ENCODE measurements around the gene ZC2HC1C. TPM values are rescaled to one million over a fixed set of nuclear protein-coding genes. Genes with fewer than 3 reads are reported as not detected.

Gene ZC2HC1C
- total RNA-seq, 1 experiment from 2014 or later, result 5.2 TPM

DNA sequence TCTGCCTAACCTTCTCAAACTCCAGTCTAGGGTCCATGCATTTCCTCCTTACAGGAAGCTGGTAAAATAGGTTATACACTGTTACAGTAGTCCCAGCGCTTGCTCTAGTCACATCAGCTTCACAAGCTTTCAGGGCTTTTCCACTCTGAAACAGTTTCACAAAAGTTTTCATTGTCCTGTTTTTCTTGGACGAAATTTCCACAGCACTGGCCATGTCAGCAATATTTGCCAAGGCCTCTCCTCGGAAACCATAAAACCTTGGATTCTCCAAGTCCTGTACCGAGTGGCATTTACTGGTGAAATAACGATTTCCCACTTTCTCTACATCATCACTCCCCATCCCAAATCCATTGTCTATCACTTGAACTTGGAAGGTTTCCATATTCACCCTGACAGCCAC is 20.3 kb upstream of the ZC2HC1C start:
- CTCF ChIA-PET, result no interaction called here
- intact Hi-C loops (cut with micrococcal nuclease; ENCODE audit: unreplicated experiment), result no loop called here

DNA sequence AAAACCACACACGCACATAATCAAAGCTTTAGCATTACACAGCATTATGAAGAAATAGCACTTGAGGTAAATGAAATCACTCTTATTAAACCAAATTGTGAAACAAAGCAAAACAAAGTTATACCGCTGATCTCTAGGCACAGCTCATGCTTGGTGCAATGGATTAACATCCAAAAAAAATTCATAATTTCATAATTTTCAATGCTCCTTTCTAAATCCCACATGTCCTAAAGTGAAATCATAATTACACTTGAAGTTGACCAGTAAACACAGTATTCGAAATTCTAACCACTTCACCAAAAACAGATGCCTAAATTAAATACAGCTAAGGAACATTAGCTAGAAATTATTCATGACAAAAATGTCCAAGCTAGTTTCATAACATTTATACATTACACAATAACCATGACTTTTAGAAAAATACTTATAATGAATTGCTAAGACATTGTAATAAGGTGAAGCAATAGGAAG is 19.7 kb upstream of the ZC2HC1C start:
- CTCF ChIA-PET, result no interaction called here
- Histone ChIP-seq H3K4me3 (ENCODE audit: low read depth in 2 of 2, low read length in 2 of 2) (no peak overlapping the region), H3K27me3 (ENCODE audit: control insufficient read depth, insufficient read depth, low read length) (no peaks in the 10 kb centered on the region), H3K27ac (ENCODE audit: low read length) (no peak overlapping the region), H3K9me3 (ENCODE audit: control insufficient read depth, insufficient read depth, low read depth, low read length) (no peaks in the 10 kb centered on the region), H3K4me1 (ENCODE audit: control insufficient read depth, insufficient read depth, low read length) (peaks cover 2% of the 10 kb centered on the region; the same call in 1 of the 2 replicates), H3K36me3 (ENCODE audit: control insufficient read depth, insufficient read depth, low read length) (no peaks in the 10 kb centered on the region)
- POLR2A ChIA-PET, result no interaction called here
- in situ Hi-C loops (cut with HindIII; ENCODE audit: low pct_unique_long_range_greater_than_20kb, low sequenced_read_pairs), result no loop called here
- no peak for DNase-seq (ENCODE audit: low read depth, low spot score)
- no peak for ATAC-seq
- intact Hi-C loops (cut with micrococcal nuclease; ENCODE audit: unreplicated experiment), result no loop called here
- TF ChIP-seq TCF7L2 (IDR thresholded peaks at IDR 0.05; ENCODE audit: low read depth, low read length), result no peak
- BruUV-seq (replicated peaks), result TSS peak; percentile 42

More for the DNA sequence above, 20.3 kb upstream of the ZC2HC1C start:
- no peaks in the 10 kb centered on the region for H3K27me3 ChIP-seq (ENCODE audit: control insufficient read depth, insufficient read depth, low read length)
- H3K4me1 ChIP-seq (ENCODE audit: control insufficient read depth, insufficient read depth, low read length), result peaks cover 7% of the 10 kb centered on the region; the same call in 1 of the 2 replicates
- H3K27ac ChIP-seq (ENCODE audit: low read length), result no peak overlapping the region
- H3K36me3 ChIP-seq (ENCODE audit: control insufficient read depth, insufficient read depth, low read length), result no peaks in the 10 kb centered on the region
- POLR2A ChIA-PET, result no interaction called here
- DNase-seq (ENCODE audit: low read depth, low spot score) (no peak), ATAC-seq (no peak)
- H3K9me3 ChIP-seq (ENCODE audit: control insufficient read depth, insufficient read depth, low read depth, low read length), result no peaks in the 10 kb centered on the region
- TF ChIP-seq TCF7L2 (IDR thresholded peaks at IDR 0.05; ENCODE audit: low read depth, low read length), result no peak
- TF ChIP-seq, protein P1, sequence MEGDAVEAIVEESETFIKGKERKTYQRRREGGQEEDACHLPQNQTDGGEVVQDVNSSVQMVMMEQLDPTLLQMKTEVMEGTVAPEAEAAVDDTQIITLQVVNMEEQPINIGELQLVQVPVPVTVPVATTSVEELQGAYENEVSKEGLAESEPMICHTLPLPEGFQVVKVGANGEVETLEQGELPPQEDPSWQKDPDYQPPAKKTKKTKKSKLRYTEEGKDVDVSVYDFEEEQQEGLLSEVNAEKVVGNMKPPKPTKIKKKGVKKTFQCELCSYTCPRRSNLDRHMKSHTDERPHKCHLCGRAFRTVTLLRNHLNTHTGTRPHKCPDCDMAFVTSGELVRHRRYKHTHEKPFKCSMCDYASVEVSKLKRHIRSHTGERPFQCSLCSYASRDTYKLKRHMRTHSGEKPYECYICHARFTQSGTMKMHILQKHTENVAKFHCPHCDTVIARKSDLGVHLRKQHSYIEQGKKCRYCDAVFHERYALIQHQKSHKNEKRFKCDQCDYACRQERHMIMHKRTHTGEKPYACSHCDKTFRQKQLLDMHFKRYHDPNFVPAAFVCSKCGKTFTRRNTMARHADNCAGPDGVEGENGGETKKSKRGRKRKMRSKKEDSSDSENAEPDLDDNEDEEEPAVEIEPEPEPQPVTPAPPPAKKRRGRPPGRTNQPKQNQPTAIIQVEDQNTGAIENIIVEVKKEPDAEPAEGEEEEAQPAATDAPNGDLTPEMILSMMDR (IDR thresholded peaks at IDR 0.05), result no peak
- TF ChIP-seq POLR2AphosphoS5 (IDR thresholded peaks at IDR 0.05; ENCODE audit: low read depth, low read length), result no peak
- TF ChIP-seq SIN3A (IDR thresholded peaks at IDR 0.05; ENCODE audit: borderline replicate concordance, insufficient read depth, low read depth, low read length), result no peak
- TF ChIP-seq, protein P2, sequence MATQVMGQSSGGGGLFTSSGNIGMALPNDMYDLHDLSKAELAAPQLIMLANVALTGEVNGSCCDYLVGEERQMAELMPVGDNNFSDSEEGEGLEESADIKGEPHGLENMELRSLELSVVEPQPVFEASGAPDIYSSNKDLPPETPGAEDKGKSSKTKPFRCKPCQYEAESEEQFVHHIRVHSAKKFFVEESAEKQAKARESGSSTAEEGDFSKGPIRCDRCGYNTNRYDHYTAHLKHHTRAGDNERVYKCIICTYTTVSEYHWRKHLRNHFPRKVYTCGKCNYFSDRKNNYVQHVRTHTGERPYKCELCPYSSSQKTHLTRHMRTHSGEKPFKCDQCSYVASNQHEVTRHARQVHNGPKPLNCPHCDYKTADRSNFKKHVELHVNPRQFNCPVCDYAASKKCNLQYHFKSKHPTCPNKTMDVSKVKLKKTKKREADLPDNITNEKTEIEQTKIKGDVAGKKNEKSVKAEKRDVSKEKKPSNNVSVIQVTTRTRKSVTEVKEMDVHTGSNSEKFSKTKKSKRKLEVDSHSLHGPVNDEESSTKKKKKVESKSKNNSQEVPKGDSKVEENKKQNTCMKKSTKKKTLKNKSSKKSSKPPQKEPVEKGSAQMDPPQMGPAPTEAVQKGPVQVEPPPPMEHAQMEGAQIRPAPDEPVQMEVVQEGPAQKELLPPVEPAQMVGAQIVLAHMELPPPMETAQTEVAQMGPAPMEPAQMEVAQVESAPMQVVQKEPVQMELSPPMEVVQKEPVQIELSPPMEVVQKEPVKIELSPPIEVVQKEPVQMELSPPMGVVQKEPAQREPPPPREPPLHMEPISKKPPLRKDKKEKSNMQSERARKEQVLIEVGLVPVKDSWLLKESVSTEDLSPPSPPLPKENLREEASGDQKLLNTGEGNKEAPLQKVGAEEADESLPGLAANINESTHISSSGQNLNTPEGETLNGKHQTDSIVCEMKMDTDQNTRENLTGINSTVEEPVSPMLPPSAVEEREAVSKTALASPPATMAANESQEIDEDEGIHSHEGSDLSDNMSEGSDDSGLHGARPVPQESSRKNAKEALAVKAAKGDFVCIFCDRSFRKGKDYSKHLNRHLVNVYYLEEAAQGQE (IDR thresholded peaks at IDR 0.05; ENCODE audit: insufficient read depth in 1 of 2, low read depth in 2 of 2, low read length in 1 of 2), result no peak
- BruUV-seq (replicated peaks), result no TSS peak
- in situ Hi-C loops (cut with HindIII; ENCODE audit: low pct_unique_long_range_greater_than_20kb, low sequenced_read_pairs), result no loop called here
- no peak overlapping the region for H3K4me3 ChIP-seq (ENCODE audit: low read depth in 2 of 2, low read length in 2 of 2)

DNA sequence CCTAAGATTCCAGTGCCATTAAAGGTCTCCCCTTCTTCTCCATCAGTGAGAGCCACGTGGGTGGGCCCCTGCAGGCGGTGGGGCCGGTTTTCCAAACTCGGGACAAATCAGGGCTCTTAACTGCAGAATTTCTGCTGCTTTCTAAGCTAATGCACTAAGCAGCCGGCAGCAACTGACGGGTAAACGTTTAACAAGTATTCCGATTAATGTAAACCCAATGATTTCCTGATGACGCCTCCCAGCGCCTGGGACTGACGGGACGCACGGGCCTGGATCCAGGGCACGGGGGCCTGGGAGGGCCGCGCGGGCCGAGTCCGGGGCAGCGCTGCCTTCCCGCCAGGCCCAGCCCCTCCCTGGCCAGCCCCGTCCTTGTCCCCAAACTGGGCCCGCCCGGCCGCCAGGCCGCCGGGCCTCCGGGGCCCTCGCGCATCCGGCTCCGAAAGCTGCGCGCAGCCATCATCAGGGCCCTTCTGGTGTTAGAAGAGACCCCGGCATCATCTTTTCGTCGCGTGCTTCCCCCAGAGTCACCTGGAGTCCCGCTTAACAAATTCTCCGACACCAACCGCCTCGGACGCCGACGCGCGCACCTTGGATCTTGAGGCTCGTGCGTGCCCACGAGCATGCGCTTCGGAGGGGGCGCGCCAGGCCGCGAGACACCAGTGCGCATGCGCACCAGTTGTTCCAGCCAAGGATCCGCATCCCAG is 18.4 kb upstream of the ZC2HC1C start, which contains the start of gene MLH3:
Gene MLH3, minus strand, starts transcription at position 616 of the 704 bp plus-strand sequence. CDS start 1,812 bp downstream, outside the sequence.
- Histone ChIP-seq H3K36me3 (ENCODE audit: control insufficient read depth, insufficient read depth, low read length) (no peaks in the 10 kb centered on the region), H3K27me3 (ENCODE audit: control insufficient read depth, insufficient read depth, low read length) (no peaks in the 10 kb centered on the region), H3K4me1 (ENCODE audit: control insufficient read depth, insufficient read depth, low read length) (no peaks in the 10 kb centered on the region), H3K4me3 (ENCODE audit: low read depth in 2 of 2, low read length in 2 of 2) (peak within 1 kb of the TSS; percentile 57 to 65), H3K9me3 (ENCODE audit: control insufficient read depth, insufficient read depth, low read depth, low read length) (no peaks in the 10 kb centered on the region), H3K27ac (ENCODE audit: low read length) (peak within 1 kb of the TSS; percentile 85)
- BruUV-seq (replicated peaks), result no TSS peak
- intact Hi-C loops (cut with micrococcal nuclease; ENCODE audit: unreplicated experiment) (no loop called here), in situ Hi-C loops (cut with HindIII; ENCODE audit: low pct_unique_long_range_greater_than_20kb, low sequenced_read_pairs) (no loop called here)
- ATAC-seq, result peak; percentile 93
- DNase-seq (ENCODE audit: low read depth, low spot score), result no peak
- ChIA-PET POLR2A (interaction anchor here (0.5 to 0.7 kb wide), 4 partner anchors 10 to 1964 kb away, joined by 3 to 8 read pairs (median 5); no protein-coding TSS in a partner anchor), CTCF (no interaction called here)
- TF ChIP-seq, protein P2 (IDR thresholded peaks at IDR 0.05; ENCODE audit: insufficient read depth in 1 of 2, low read depth in 2 of 2, low read length in 1 of 2), result no peak
- TF ChIP-seq POLR2AphosphoS5 (IDR thresholded peaks at IDR 0.05; ENCODE audit: low read depth, low read length), result peak; percentile 87

Measured in Panc1 (cell line).